Endothelial cell of umbilical vein (primary cell): ENCODE results near the gene OSTC. TPM values are rescaled to one million over a fixed set of nuclear protein-coding genes. Genes with fewer than 3 reads are reported as not detected.
A peak's percentile ranks its signal among the peaks of the same experiment; 100 is the strongest.

Source experiments
- BruUV-seq: library from RNA; stranded (reverse); fragments of 400-500 nt; replicated peaks from 2 replicates; lab custom pipeline; 2021; lab: Mats Ljungman, UMichigan
- CTCF ChIA-PET: fragments of 300-600, 350-600 bp; sonication (Branson Sonifier 250); formaldehyde crosslinking; loops from one replicate; lab custom pipeline; 2021; ENCODE audit warnings: antibody characterized with exemption, inconsistent platforms; lab: Charles Lee
- POLR2A ChIA-PET: fragments of 300-600, 350-600 bp; sonication (Branson Sonifier 250); formaldehyde crosslinking; loops from one replicate; lab custom pipeline; 2021; ENCODE audit warnings: antibody characterized with exemption, inconsistent platforms; lab: Charles Lee
- DNase-seq: peaks from one replicate; pipeline ENCODE4 v3.0.0-alpha.2; 2011; ENCODE audit warnings: low read depth, low spot score
- FAIRE-seq: peaks from 2 replicates; lab custom pipeline; 2011; peaks lifted over from hg19 to GRCh38; lab: Jason Lieb, UNC
- H2AFZ ChIP-seq: 2 replicates; pipeline ENCODE4 v1.6.0; 2012; ENCODE audit warnings: low read depth, low read length, control low read depth, inconsistent platforms
- H3K27ac ChIP-seq: 2 replicates; pipeline ENCODE4 v1.5.1; 2011; ENCODE audit warnings: low read depth, mild to moderate bottlenecking, control low read depth, low read length, moderate library complexity; ENCODE audit not compliant: insufficient read depth
- H3K27me3 ChIP-seq, 2 experiments: 2 replicates each; pipeline versions ENCODE4 v1.6.0 to v1.6.1; 2011; ENCODE audit warnings: low read length in 2 of 2, mixed read lengths in 1 of 2; ENCODE audit not compliant: control insufficient read depth in 2 of 2, insufficient read depth in 2 of 2
- H3K36me3 ChIP-seq, 2 experiments: 2 replicates in 1 of 2; 3 replicates in 1 of 2; pipeline ENCODE4 v1.5.1; 2011; ENCODE audit warnings: low read length in 2 of 2, mild to moderate bottlenecking in 1 of 2, moderate library complexity in 1 of 2; ENCODE audit not compliant: control insufficient read depth in 2 of 2, insufficient read depth in 2 of 2; ENCODE audit errors: extremely low read depth in 1 of 2
- H3K4me1 ChIP-seq: 3 replicates; pipeline ENCODE4 v1.5.1; 2011; ENCODE audit warnings: mild to moderate bottlenecking, low read length; ENCODE audit not compliant: control insufficient read depth, insufficient read depth; ENCODE audit errors: extremely low read depth
- H3K4me2 ChIP-seq: 2 replicates; pipeline ENCODE4 v1.6.1; 2011; ENCODE audit warnings: low read length, control low read depth, mixed read lengths; ENCODE audit not compliant: insufficient read depth
- H3K4me3 ChIP-seq, 3 experiments: fragments of 200-600 bp in 1 of 3; sonication (generic), shearing (Covaris generic) in 1 of 3; replicated peaks in 1 of 3; 2 replicates each; pipeline ENCODE4 v1.5.1; 2011 to 2016; ENCODE audit warnings: control low read depth in 3 of 3, low read length in 3 of 3, mild to moderate bottlenecking in 2 of 3, inconsistent platforms in 1 of 3, low read depth in 1 of 3, moderate library complexity in 1 of 3; ENCODE audit not compliant: insufficient read depth in 1 of 3
- H3K79me2 ChIP-seq: 2 replicates; pipeline ENCODE4 v1.6.0; 2012; ENCODE audit warnings: low read length, inconsistent platforms; ENCODE audit not compliant: control insufficient read depth, insufficient read depth
- H3K9ac ChIP-seq: replicated peaks from 2 replicates; pipeline ENCODE3; 2011; ENCODE audit warnings: low read length, control low read depth; ENCODE audit not compliant: insufficient read depth; ENCODE audit errors: extremely low read depth
- H3K9me1 ChIP-seq: replicated peaks from 3 replicates; pipeline ENCODE4 v1.6.0; 2011; ENCODE audit warnings: mild to moderate bottlenecking, low read length; ENCODE audit not compliant: control insufficient read depth, insufficient read depth; ENCODE audit errors: extremely low read depth
- H3K9me3 ChIP-seq: replicated peaks from 2 replicates; pipeline ENCODE4 v1.5.1; 2012; ENCODE audit warnings: low read length, inconsistent platforms; ENCODE audit not compliant: control insufficient read depth, insufficient read depth
- H4K20me1 ChIP-seq: replicated peaks from 2 replicates; pipeline ENCODE3; 2011; ENCODE audit warnings: mild to moderate bottlenecking, low read length; ENCODE audit not compliant: control insufficient read depth, insufficient read depth; ENCODE audit errors: extremely low read depth
- EZH2 ChIP-seq: IDR thresholded peaks from 2 replicates; pipeline ENCODE4 v1.6.1; 2012; ENCODE audit warnings: borderline replicate concordance, low read depth, mild to moderate bottlenecking, moderate library complexity, low read length, inconsistent platforms; ENCODE audit not compliant: severe bottlenecking
- FOS ChIP-seq: IDR thresholded peaks from 2 replicates; pipeline ENCODE4 v1.6.1; 2011; ENCODE audit warnings: mild to moderate bottlenecking, low read length, moderate library complexity, borderline replicate concordance; ENCODE audit not compliant: insufficient read depth
- GATA2 ChIP-seq: IDR thresholded peaks from 2 replicates; pipeline ENCODE4 v1.7.0; 2011; ENCODE audit warnings: low read depth, mild to moderate bottlenecking, moderate library complexity, mixed read lengths, low read length; ENCODE audit not compliant: insufficient read length, insufficient read depth
- JUN ChIP-seq: IDR thresholded peaks from 2 replicates; pipeline ENCODE4 v1.6.1; 2011; ENCODE audit warnings: borderline replicate concordance, low read depth; ENCODE audit not compliant: insufficient read length, insufficient read depth
- MYC ChIP-seq: IDR thresholded peaks from one replicate; pipeline ENCODE4 v1.6.1; 2011; ENCODE audit warnings: mild to moderate bottlenecking, low read depth, low read length
- POLR2A ChIP-seq: IDR thresholded peaks from 2 replicates; pipeline ENCODE4 v1.6.1; 2012; ENCODE audit warnings: low read depth, mild to moderate bottlenecking, control low read depth, low read length
- POLR2AphosphoS5 ChIP-seq: IDR thresholded peaks from 2 replicates; pipeline ENCODE4 v1.6.1; 2012; ENCODE audit warnings: low read depth, mild to moderate bottlenecking, control low read depth, low read length, moderate library complexity; ENCODE audit not compliant: insufficient read depth
- dilution Hi-C: fragments of 300-500 bp; cut with MboI; formaldehyde crosslinking; loops from one replicate; pipeline ENCODE4 v1.15.0; 2019; ENCODE audit warnings: low sequenced_read_pairs; ENCODE audit not compliant: extremely low pct_ligation_motif_present
- intact Hi-C: fragments of 100-400 bp; cut with micrococcal nuclease; formaldehyde crosslinking; loops from one replicate; pipeline ENCODE4 v1.10.0; 2022
- polyA plus RNA-seq, 4 experiments: library from polyadenylated mRNA; depleted of rRNA in 3 of 4; stranded (reverse) in 3 of 4; unstranded in 1 of 4; fragments of >200 nt; gene quantifications; 2 replicates each; pipeline versions ENCODE4 v1.2.1 to v1.2.3, GENCODE V29; 2011 to 2012; ENCODE audit warnings: missing spikeins in 1 of 4
- total RNA-seq: library from RNA; stranded (reverse); gene quantifications from 2 replicates; pipeline ENCODE4 v1.2.3, GENCODE V29; 2021
- TF ChIP-seq, protein P1 (sequence below), 2 donors: IDR thresholded peaks; 1 replicate in 1 of 2; 2 replicates in 1 of 2; pipeline ENCODE4 v1.5.1; 2011; ENCODE audit warnings: low read length in 2 of 2, mild to moderate bottlenecking in 2 of 2, moderate library complexity in 2 of 2, control low read depth in 1 of 2, inconsistent platforms in 1 of 2, low read depth in 1 of 2; ENCODE audit not compliant: insufficient read depth in 1 of 2; ENCODE audit errors: extremely low read depth in 1 of 2
- TF ChIP-seq, protein P2 (sequence below): IDR thresholded peaks from 2 replicates; pipeline ENCODE4 v1.6.1; 2011; ENCODE audit not compliant: insufficient read depth, insufficient read length

OSTC gene
- total and polyA plus RNA-seq, 2 donors (not counting 3 experiments of a cell fraction or from before 2014, with no cell fraction given) = 196 to 310 TPM

DNA sequence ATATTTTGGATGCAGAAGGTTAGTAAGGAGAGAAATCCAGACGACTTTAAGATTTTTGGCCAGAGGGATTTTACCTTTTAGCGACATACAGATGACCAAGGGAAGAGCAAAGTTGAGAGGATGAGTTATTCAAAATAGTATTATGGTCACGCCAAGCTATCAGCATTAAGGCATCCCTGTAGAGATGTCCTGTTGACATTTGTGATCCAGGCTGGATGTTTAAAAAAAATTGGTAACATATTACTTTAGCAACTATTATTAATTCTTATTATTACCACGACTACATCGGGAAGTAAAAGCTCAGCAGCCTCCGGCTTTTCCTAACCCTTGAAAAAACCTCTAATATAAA is 562 bp upstream of the OSTC start:
- H3K79me2 ChIP-seq = peaks cover 44% of the 10 kb centered on the region
- BruUV-seq = TSS peak; percentile 76
- TF ChIP-seq EZH2 (no peak), MYC (no peak), JUN (no peak), GATA2 (no peak), POLR2AphosphoS5 (no peak), POLR2A (no peak), FOS (no peak)
- TF ChIP-seq, protein P1, sequence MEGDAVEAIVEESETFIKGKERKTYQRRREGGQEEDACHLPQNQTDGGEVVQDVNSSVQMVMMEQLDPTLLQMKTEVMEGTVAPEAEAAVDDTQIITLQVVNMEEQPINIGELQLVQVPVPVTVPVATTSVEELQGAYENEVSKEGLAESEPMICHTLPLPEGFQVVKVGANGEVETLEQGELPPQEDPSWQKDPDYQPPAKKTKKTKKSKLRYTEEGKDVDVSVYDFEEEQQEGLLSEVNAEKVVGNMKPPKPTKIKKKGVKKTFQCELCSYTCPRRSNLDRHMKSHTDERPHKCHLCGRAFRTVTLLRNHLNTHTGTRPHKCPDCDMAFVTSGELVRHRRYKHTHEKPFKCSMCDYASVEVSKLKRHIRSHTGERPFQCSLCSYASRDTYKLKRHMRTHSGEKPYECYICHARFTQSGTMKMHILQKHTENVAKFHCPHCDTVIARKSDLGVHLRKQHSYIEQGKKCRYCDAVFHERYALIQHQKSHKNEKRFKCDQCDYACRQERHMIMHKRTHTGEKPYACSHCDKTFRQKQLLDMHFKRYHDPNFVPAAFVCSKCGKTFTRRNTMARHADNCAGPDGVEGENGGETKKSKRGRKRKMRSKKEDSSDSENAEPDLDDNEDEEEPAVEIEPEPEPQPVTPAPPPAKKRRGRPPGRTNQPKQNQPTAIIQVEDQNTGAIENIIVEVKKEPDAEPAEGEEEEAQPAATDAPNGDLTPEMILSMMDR (IDR thresholded peaks at IDR 0.05; ENCODE audit: extremely low read depth in 1 of 2, insufficient read depth in 1 of 2, low read depth in 1 of 2, low read length in 2 of 2) = no peak
- TF ChIP-seq, protein P2, sequence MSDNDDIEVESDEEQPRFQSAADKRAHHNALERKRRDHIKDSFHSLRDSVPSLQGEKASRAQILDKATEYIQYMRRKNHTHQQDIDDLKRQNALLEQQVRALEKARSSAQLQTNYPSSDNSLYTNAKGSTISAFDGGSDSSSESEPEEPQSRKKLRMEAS = no peak
- peak overlapping the region; percentile 100 for H3K9ac ChIP-seq
- H3K4me1 ChIP-seq = peaks cover 15% of the 10 kb centered on the region
- FAIRE-seq (no peak), DNase-seq (no peak)
- H3K27me3 ChIP-seq = no peaks in the 10 kb centered on the region
- H3K4me2 ChIP-seq = peak overlapping the region; percentile 97
- peak overlapping the region; percentile 88 for H3K27ac ChIP-seq
- CTCF ChIA-PET = interaction anchor here (0.9 to 2.5 kb wide), 3 partner anchors 29 to 631 kb away, joined by 3 to 9 read pairs (median 3); partner anchors contain the start of gene RPL34
- no peaks in the 10 kb centered on the region for H4K20me1 ChIP-seq
- POLR2A ChIA-PET = interaction anchor here (1.2 to 1.9 kb wide), 4 partner anchors 21 to 30 kb away, joined by 3 to 14 read pairs (median 8); partner anchors contain the start of gene RPL34
- peak overlapping the region in 2 of 3 experiments; percentile 45 to 99 for H3K4me3 ChIP-seq
- no peaks in the 10 kb centered on the region for H3K36me3 ChIP-seq
- peak overlapping the region; percentile 78 for H2AFZ ChIP-seq
- H3K9me3 ChIP-seq = no peaks in the 10 kb centered on the region
- H3K9me1 ChIP-seq = no peaks in the 10 kb centered on the region
- dilution Hi-C loops (no loop called here), intact Hi-C loops (loop anchor here (1.0 to 5.0 kb wide), 3 partner anchors 30 to 1882 kb away; partner anchors contain the start of gene RPL34)
